Neural cell (in vitro differentiated cells): ENCODE measurements around the gene SPINT3. TPM values are rescaled to one million over a fixed set of nuclear protein-coding genes. Genes with fewer than 3 reads are reported as not detected.

Source experiments
- H2AFZ ChIP-seq: fragments of 200-600, 300-800 bp; sonication (generic), shearing (Covaris generic); 2 replicates; pipeline ENCODE4 v1.6.0; 2014; ENCODE audit warnings: low read depth, mild to moderate bottlenecking, antibody characterized with exemption, low read length, moderate library complexity
- H3F3A ChIP-seq: fragments of 200-600 bp; shearing (Covaris generic); 2 replicates; pipeline ENCODE4 v1.6.1; 2016; ENCODE audit warnings: mild to moderate bottlenecking, moderate library complexity, mixed read lengths, antibody characterized with exemption, low read length; ENCODE audit not compliant: insufficient read depth, poor library complexity, severe bottlenecking
- H3K27ac ChIP-seq: fragments of 200-600, 300-800 bp; sonication (generic), shearing (Covaris generic); 2 replicates; pipeline ENCODE4 v1.5.1; 2014; ENCODE audit warnings: mild to moderate bottlenecking, low read length, moderate library complexity
- H3K27me3 ChIP-seq: fragments of 300-800, 200-600 bp; sonication (generic), shearing (Covaris generic); 2 replicates; pipeline ENCODE4 v1.6.0; 2014; ENCODE audit warnings: mild to moderate bottlenecking, low read depth, low read length, moderate library complexity; ENCODE audit not compliant: insufficient read depth
- H3K36me3 ChIP-seq: fragments of 300-800, 200-600 bp; sonication (generic), shearing (Covaris generic); 2 replicates; pipeline ENCODE4 v1.5.1; 2014; ENCODE audit warnings: mild to moderate bottlenecking, antibody characterized with exemption, low read length, moderate library complexity; ENCODE audit not compliant: insufficient read depth
- H3K4me2 ChIP-seq: fragments of 300-800, 200-600 bp; sonication (generic), shearing (Covaris generic); 2 replicates; pipeline ENCODE4 v1.6.0; 2014; ENCODE audit warnings: mild to moderate bottlenecking, low read length
- H3K4me3 ChIP-seq: fragments of 300-800, 200-600 bp; sonication (generic), shearing (Covaris generic); 2 replicates; pipeline ENCODE4 v1.5.1; 2014; ENCODE audit warnings: mild to moderate bottlenecking, low read length, moderate library complexity
- H3K79me2 ChIP-seq: fragments of 200-600 bp; shearing (Covaris generic); replicated peaks from 2 replicates; pipeline ENCODE4 v1.6.0; 2014; ENCODE audit warnings: mild to moderate bottlenecking, low read length, moderate library complexity; ENCODE audit not compliant: insufficient read depth
- H3K9ac ChIP-seq: fragments of 300-800, 200-600 bp; sonication (generic), shearing (Covaris generic); 2 replicates; pipeline ENCODE4 v1.6.1; 2016; ENCODE audit warnings: mild to moderate bottlenecking, low read length, mixed read lengths
- H3K9me2 ChIP-seq: fragments of 200-600 bp; shearing (Covaris generic); 2 replicates; pipeline ENCODE4 v1.6.1; 2016; ENCODE audit warnings: mild to moderate bottlenecking, low read length, mixed read lengths; ENCODE audit not compliant: insufficient read depth
- H3K9me3 ChIP-seq: fragments of 200-600, 300-800 bp; sonication (generic), shearing (Covaris generic); 2 replicates; pipeline ENCODE4 v1.6.1; 2016; ENCODE audit warnings: mild to moderate bottlenecking, mixed run types, low read length, moderate library complexity, mixed read lengths
- H4K20me1 ChIP-seq: fragments of 200-600 bp; shearing (Covaris generic); 2 replicates; pipeline ENCODE4 v1.6.1; 2016; ENCODE audit warnings: mild to moderate bottlenecking, mixed run types; ENCODE audit not compliant: insufficient read depth
- CTCF ChIP-seq: fragments of 450-650 bp; IDR thresholded peaks from 2 replicates; pipeline ENCODE4 v1.5.1; 2014; ENCODE audit warnings: antibody characterized with exemption, mild to moderate bottlenecking, moderate library complexity; ENCODE audit not compliant: poor library complexity, severe bottlenecking
- EP300 ChIP-seq: fragments of 450-650 bp; conservative IDR thresholded peaks from 2 replicates; pipeline ENCODE4 v1.6.1; 2014; ENCODE audit warnings: antibody characterized with exemption, mild to moderate bottlenecking, moderate library complexity; ENCODE audit not compliant: poor library complexity, severe bottlenecking
- EZH2 ChIP-seq: fragments of 200-600, 300-800 bp; shearing (Covaris generic), sonication (generic); IDR thresholded peaks from 2 replicates; pipeline ENCODE4 v1.6.1; 2014; ENCODE audit warnings: antibody characterized with exemption, low read length, borderline replicate concordance, mild to moderate bottlenecking; ENCODE audit not compliant: insufficient read depth, poor library complexity, severe bottlenecking
- MXI1 ChIP-seq: fragments of 450-650 bp; conservative IDR thresholded peaks from 2 replicates; pipeline ENCODE4 v1.6.1; 2014; ENCODE audit warnings: antibody characterized with exemption, mild to moderate bottlenecking; ENCODE audit not compliant: poor library complexity, severe bottlenecking
- POLR2AphosphoS5 ChIP-seq: IDR thresholded peaks from 2 replicates; pipeline ENCODE4 v1.6.1; 2012
- RAD21 ChIP-seq: fragments of 450-650 bp; conservative IDR thresholded peaks from 2 replicates; pipeline ENCODE4 v1.6.1; 2014; ENCODE audit warnings: antibody characterized with exemption, mild to moderate bottlenecking, moderate library complexity
- REST ChIP-seq: IDR thresholded peaks from 2 replicates; pipeline ENCODE4 v1.6.1; 2012; ENCODE audit warnings: borderline replicate concordance
- SMC3 ChIP-seq: fragments of 450-650 bp; conservative IDR thresholded peaks from 2 replicates; pipeline ENCODE4 v1.6.1; 2014; ENCODE audit warnings: antibody characterized with exemption, mild to moderate bottlenecking, moderate library complexity; ENCODE audit not compliant: poor library complexity
- TAF1 ChIP-seq: IDR thresholded peaks from 2 replicates; pipeline ENCODE4 v1.6.1; 2012; ENCODE audit warnings: low read depth
- polyA plus RNA-seq: library from polyadenylated mRNA; depleted of rRNA; stranded (reverse); fragments of >200 nt; gene quantifications from 2 replicates; pipeline ENCODE4 v1.2.3, GENCODE V29; 2014
- small RNA-seq, 3 experiments: library from RNA; depleted of rRNA; stranded (forward); fragments of <200 nt; gene quantifications; one replicate each; pipeline ENCODE3, GENCODE V24; 2012

Gene SPINT3
- polyA plus RNA-seq, 1 donor from 2014 or later, result not detected

- Histone ChIP-seq H3K9ac (no peak overlapping the region), H3K79me2 (no peaks in the 10 kb centered on the region), H3K9me2 (no peaks in the 10 kb centered on the region), H3K9me3 (no peaks in the 10 kb centered on the region), H3K27ac (no peak overlapping the region), H3K4me2 (no peak overlapping the region), H3K4me3 (no peak overlapping the region), H3K36me3 (no peaks in the 10 kb centered on the region), H4K20me1 (no peaks in the 10 kb centered on the region), H3K27me3 (no peaks in the 10 kb centered on the region), H2AFZ (no peak overlapping the region), H3F3A (no peaks in the 10 kb centered on the region)
- TF ChIP-seq EZH2 (no peak), SMC3 (no peak), RAD21 (no peak), CTCF (no peak), TAF1 (no peak), MXI1 (no peak), REST (no peak), EP300 (no peak), POLR2AphosphoS5 (no peak)
Measured at GRCh38 chr20:45462711-45463509, 52.5 kb downstream of the SPINT3 start.

Small RNA genes lying within 50 kb of the gene (small RNA-seq; reads per million reads assigned to genes)
- gene AL031663.1 (0 reads per million in 3 experiments), gene HSPD1P21 (0 reads per million in 3 experiments), gene RNA5SP485 (0 reads per million in 3 experiments)

Other genes with a start within 250 kb of the SPINT3 start
- gene RBPJL, start 208.8 kb downstream of the SPINT3 start, polyA plus RNA-seq, result not detected in 2 replicates
- gene MATN4, start 207.3 kb downstream of the SPINT3 start, polyA plus RNA-seq, result not detected in 2 replicates
- 0.24 TPM in 1 of 2 replicates, not detected in the other for gene SDC4, start 167.2 kb downstream of the SPINT3 start, polyA plus RNA-seq
- 15.8 and 16.1 TPM in 2 replicates for gene SYS1, start 152.5 kb downstream of the SPINT3 start, polyA plus RNA-seq
- not detected in 2 replicates for gene TP53TG5, start 137.3 kb downstream of the SPINT3 start, polyA plus RNA-seq
- 9.1 and 18.4 TPM in 2 replicates for gene DBNDD2, start 107.3 kb downstream of the SPINT3 start, polyA plus RNA-seq
- gene PIGT, start 99.5 kb downstream of the SPINT3 start, polyA plus RNA-seq, result 24.3 and 29.1 TPM in 2 replicates
- gene WFDC2, start 45.9 kb downstream of the SPINT3 start, polyA plus RNA-seq, result not detected in 2 replicates
- not detected in 2 replicates for gene WFDC6, start 23.9 kb upstream of the SPINT3 start, polyA plus RNA-seq
- gene EPPIN, start 31.8 kb upstream of the SPINT3 start, polyA plus RNA-seq, result not detected in 2 replicates
- gene WFDC8, start 63.7 kb upstream of the SPINT3 start, polyA plus RNA-seq, result not detected in 2 replicates
- not detected in 2 replicates for gene WFDC10A, start 114.1 kb upstream of the SPINT3 start, polyA plus RNA-seq
- gene WFDC9, start 115.7 kb upstream of the SPINT3 start, polyA plus RNA-seq, result not detected in 2 replicates
- not detected in 2 replicates for gene WFDC11, start 154.6 kb upstream of the SPINT3 start, polyA plus RNA-seq
- gene WFDC13, start 186.4 kb upstream of the SPINT3 start, polyA plus RNA-seq, result not detected in 2 replicates
- gene WFDC10B, start 189.4 kb upstream of the SPINT3 start, polyA plus RNA-seq, result not detected in 2 replicates
- not detected in 2 replicates for gene SPINT4, start 206.7 kb upstream of the SPINT3 start, polyA plus RNA-seq